K562 (cell line): Measurements from ENCODE around the gene CLDND2. TPM values are rescaled to one million over a fixed set of nuclear protein-coding genes. Genes with fewer than 3 reads are reported as not detected.
"Not testable (repeated sequence)": the region's sequence is repeated elsewhere in the genome, so short reads cannot be mapped to it uniquely, and the experiment has no call there.

Experiments used
- ATAC-seq: fragments of 200-7000 bp; cut with Tn5 transposase; 3 replicates; pipeline ENCODE4 v1.9.1; 2020; ENCODE audit warnings: moderate library complexity
- BruUV-seq: library from RNA; stranded (reverse); fragments of 400-500 nt; replicated peaks from 2 replicates; lab custom pipeline; 2021; lab: Mats Ljungman, UMichigan
- CTCF ChIA-PET: fragments of 300-600 bp; formaldehyde crosslinking; extraction: SDS; loops from one replicate; lab custom pipeline; 2021; ENCODE audit warnings: low intra/inter-chr PET ratio; lab: Yijun Ruan, JAX
- POLR2A ChIA-PET: fragments of 300-600, 350-650 bp; sonication (Branson Sonifier 250); formaldehyde crosslinking; extraction: SDS; loops from one replicate; lab custom pipeline; 2021; ENCODE audit warnings: antibody characterized with exemption, inconsistent platforms; lab: Yijun Ruan, JAX
- DNase-seq, 4 experiments: peaks; one replicate each; pipeline versions ENCODE4 v3.0.0 to v3.0.0-alpha.2; 2011 to 2018; ENCODE audit warnings: low spot score in 3 of 4, mixed read lengths in 3 of 4; ENCODE audit errors: extremely low read depth in 1 of 4
- FAIRE-seq: peaks from 2 replicates; lab custom pipeline; 2011; peaks lifted over from hg19 to GRCh38; lab: Jason Lieb, UNC
- H2AFZ ChIP-seq: 2 replicates; pipeline ENCODE4 v1.6.0; 2011; ENCODE audit warnings: low read depth, low read length, control low read depth, inconsistent platforms
- H3K27ac ChIP-seq: fragments of 200-600 bp; 3 replicates; pipeline ENCODE4 v1.8.0; 2011; ENCODE audit warnings: low read depth, mild to moderate bottlenecking, control low read depth, inconsistent platforms, low read length, moderate library complexity, mixed read lengths; ENCODE audit errors: extremely low read depth
- H3K27me3 ChIP-seq, 2 experiments: fragments of 300-600 bp in 1 of 2; 2 replicates in 1 of 2; 3 replicates in 1 of 2; pipeline versions ENCODE4 v1.6.0 to v1.8.0; 2011; ENCODE audit warnings: inconsistent platforms in 2 of 2, low read length in 2 of 2, mild to moderate bottlenecking in 1 of 2, mixed read lengths in 1 of 2, moderate library complexity in 1 of 2; ENCODE audit not compliant: control insufficient read depth in 2 of 2, insufficient read depth in 2 of 2
- H3K36me3 ChIP-seq: fragments of 300-600 bp; 3 replicates; pipeline ENCODE4 v1.8.0; 2011; ENCODE audit warnings: mild to moderate bottlenecking, low read length, inconsistent platforms; ENCODE audit not compliant: control insufficient read depth, insufficient read depth
- H3K4me1 ChIP-seq, 2 experiments: fragments of 200-600 bp in 1 of 2; replicated peaks in 1 of 2; 2 replicates in 1 of 2; 3 replicates in 1 of 2; pipeline versions ENCODE4 v1.5.1 to v1.8.0; 2011; ENCODE audit warnings: inconsistent platforms in 2 of 2, low read length in 2 of 2, mild to moderate bottlenecking in 1 of 2, mixed read lengths in 1 of 2, moderate library complexity in 1 of 2; ENCODE audit not compliant: control insufficient read depth in 2 of 2, insufficient read depth in 2 of 2
- H3K4me2 ChIP-seq: 2 replicates; pipeline ENCODE4 v1.6.1; 2011; ENCODE audit warnings: low read length, control low read depth, inconsistent platforms, mixed read lengths; ENCODE audit not compliant: insufficient read depth
- H3K4me3 ChIP-seq: fragments of 200-600 bp; sonication (generic), shearing (Covaris generic); 2 replicates; pipeline ENCODE4 v1.5.1; 2016; ENCODE audit warnings: control low read depth, inconsistent platforms
- H3K79me2 ChIP-seq: fragments of 200-600 bp; 3 replicates; pipeline ENCODE4 v1.8.0; 2011; ENCODE audit warnings: low read length, inconsistent platforms; ENCODE audit not compliant: control insufficient read depth, insufficient read depth
- H3K9ac ChIP-seq, 2 experiments: 2 replicates each; pipeline versions ENCODE4 v1.6.0 to v1.6.1; 2011; ENCODE audit warnings: low read depth in 2 of 2, low read length in 2 of 2, control low read depth in 1 of 2, inconsistent platforms in 1 of 2, mild to moderate bottlenecking in 1 of 2, mixed read lengths in 1 of 2; ENCODE audit not compliant: insufficient read depth in 1 of 2
- H3K9me1 ChIP-seq: one replicate; pipeline ENCODE4 v1.6.0; 2011; ENCODE audit warnings: inconsistent platforms, mild to moderate bottlenecking, low read length, moderate library complexity; ENCODE audit not compliant: control insufficient read depth, insufficient read depth
- H3K9me3 ChIP-seq: replicated peaks from 2 replicates; pipeline ENCODE4 v1.5.1; 2011; ENCODE audit warnings: low read depth, low read length, inconsistent platforms; ENCODE audit not compliant: control insufficient read depth, insufficient read depth
- H4K20me1 ChIP-seq: replicated peaks from 2 replicates; pipeline ENCODE4 v1.6.1; 2011; ENCODE audit warnings: low read length, inconsistent platforms, mixed read lengths; ENCODE audit not compliant: control insufficient read depth, insufficient read depth
- ARID1B ChIP-seq: fragments of 450-650 bp; IDR thresholded peaks from 2 replicates; pipeline ENCODE4 v1.6.1; 2016; ENCODE audit warnings: antibody characterized with exemption, mild to moderate bottlenecking, inconsistent platforms
- ATF1 ChIP-seq, 2 experiments: fragments of 450-650 bp in 1 of 2; IDR thresholded peaks; 2 replicates each; pipeline ENCODE4 v1.6.1; 2016; ENCODE audit warnings: missing compliant biosample characterization in 1 of 2, missing genetic modification characterization in 1 of 2
- CBFA2T3 ChIP-seq: fragments of 450-650 bp; IDR thresholded peaks from 2 replicates; pipeline ENCODE4 v1.6.1; 2017
- MEIS2 ChIP-seq: fragments of 450-650 bp; IDR thresholded peaks from 2 replicates; pipeline ENCODE4 v1.6.1; 2014; ENCODE audit warnings: mild to moderate bottlenecking; ENCODE audit not compliant: partially characterized antibody
- NCOR1 ChIP-seq: fragments of 450-650 bp; IDR thresholded peaks from 2 replicates; pipeline ENCODE4 v1.6.1; 2016; ENCODE audit warnings: mild to moderate bottlenecking, moderate library complexity
- SMAD4 ChIP-seq: fragments of 250-450 bp; sonication (Bioruptor Pico); conservative IDR thresholded peaks from 2 replicates; pipeline ENCODE4 v1.8.0; 2021; ENCODE audit warnings: inconsistent platforms, mild to moderate bottlenecking, moderate library complexity
- TAL1 ChIP-seq: fragments of 450-650 bp; IDR thresholded peaks from 2 replicates; pipeline ENCODE4 v1.6.1; 2016; ENCODE audit warnings: mild to moderate bottlenecking
- TCF3 ChIP-seq: sonication (generic); formaldehyde crosslinking; IDR thresholded peaks from 2 replicates; pipeline ENCODE4 v1.4.0; 2020; ENCODE audit warnings: mild to moderate bottlenecking, missing genetic modification reagents
- WGBS: fragments of 100-300 bp; shearing (Covaris generic); methylation state at CpG from one replicate; pipeline ENCODE4 v1.1.6; 2016; ENCODE audit warnings: low coverage, mixed read lengths; ENCODE audit not compliant: insufficient coverage; ENCODE audit errors: missing lambda C conversion rate; 5-methylcytosine and 5-hydroxymethylcytosine counted together
- in situ Hi-C: fragments of 300-500 bp; cut with MboI; formaldehyde crosslinking; loops from 4 replicates; pipeline ENCODE4 v1.15.0; 2018; ENCODE audit warnings: inconsistent platforms, mixed read lengths
- intact Hi-C: fragments of 100-400 bp; cut with micrococcal nuclease; formaldehyde crosslinking; loops from 2 replicates; pipeline ENCODE4 v1.14.2; 2022
- polyA plus RNA-seq, 8 experiments: library from polyadenylated mRNA; depleted of rRNA in 4 of 8; stranded (reverse) in 5 of 8; unstranded in 3 of 8; fragments of >200 nt; fragmentation: Nextera tagmentation in 2 of 8; fragmentation: Illumina TruSeq in 1 of 8; extraction: Ambion mirVana in 2 of 8; extraction: Trizol in 1 of 8; gene quantifications; 2 replicates each; pipeline versions ENCODE4 v1.2.1 to v1.2.3, GENCODE V29; 2011 to 2014; ENCODE audit warnings: inconsistent platforms in 1 of 8, missing spikeins in 1 of 8
- total RNA-seq, 7 experiments: library from RNA; depleted of rRNA in 6 of 7; stranded (reverse); fragments of >200 nt in 6 of 7; fragmentation: Illumina TruSeq in 2 of 7; extraction: Trizol in 2 of 7; gene quantifications; 2 replicates each; pipeline versions ENCODE4 v1.2.1 to v1.2.3, GENCODE V29; 2011 to 2021; ENCODE audit warnings: low replicate concordance in 1 of 7
- TF ChIP-seq, protein P1 (sequence below): fragments of 450-650 bp; IDR thresholded peaks from 2 replicates; pipeline ENCODE4 v1.6.1; 2016
- TF ChIP-seq, protein P2 (sequence below), 2 experiments: IDR thresholded peaks in 1 of 2; conservative IDR thresholded peaks in 1 of 2; 2 replicates each; pipeline ENCODE4 v1.6.1; 2016; ENCODE audit warnings: low read depth in 2 of 2, mild to moderate bottlenecking in 1 of 2, missing compliant biosample characterization in 1 of 2, missing genetic modification characterization in 1 of 2, moderate library complexity in 1 of 2

The CLDND2 gene
- total and polyA plus RNA-seq, 9 of the 15 experiments (the other 6 are each of a cell fraction or from before 2014, with no cell fraction given) = 0.45 to 4.0 (median 1.2) TPM; not detected in 3

DNA sequence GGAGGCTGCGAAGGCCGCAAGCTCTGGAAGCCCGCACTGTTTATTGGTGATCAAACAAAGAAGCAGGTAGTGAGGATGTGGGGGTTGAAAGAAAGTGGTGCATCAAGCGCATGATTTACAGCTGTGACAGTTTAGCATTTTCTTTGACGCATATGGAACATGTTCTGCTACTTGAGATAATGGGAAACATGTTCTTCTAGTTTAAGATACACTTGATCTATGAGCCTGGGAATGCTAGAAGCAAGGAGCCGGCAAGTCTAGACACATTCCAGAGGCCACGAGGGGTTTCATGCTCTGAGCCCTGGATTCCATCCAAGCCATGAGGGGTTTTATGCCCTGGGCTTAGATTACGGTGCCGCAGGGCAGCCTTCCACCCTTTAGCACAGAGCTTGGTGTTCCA, 28.6 kb upstream of the CLDND2 start:
- H3K27ac ChIP-seq = 0 out of 3 replicates have a peak overlapping the region, but pooled peaks have one; percentile 0
- ATAC-seq; FAIRE-seq; H2AFZ ChIP-seq; H3K9ac ChIP-seq; H3K27me3 ChIP-seq; H3K36me3 ChIP-seq; intact Hi-C loops; H3K4me3 ChIP-seq; H3K9me3 ChIP-seq; in situ Hi-C loops; H4K20me1 ChIP-seq; BruUV-seq; H3K9me1 ChIP-seq; H3K4me2 ChIP-seq; DNase-seq; TF ChIP-seq ATF1 (CRISPR knock-in tag; IDR thresholded peaks at IDR 0.05): not testable (repeated sequence)
- H3K79me2 ChIP-seq = peaks cover 18% of the 10 kb centered on the region; the same call in 2 of the 3 replicates
- ChIA-PET CTCF (interaction anchor here (1.2 kb wide), 1 partner anchor 118 kb away, joined by 4 read pairs; no protein-coding TSS in a partner anchor), POLR2A (interaction anchor here (2.9 kb wide), 1 partner anchor 11 kb away, joined by 14 read pairs; no protein-coding TSS in a partner anchor)
- H3K4me1 ChIP-seq = peaks cover 14 to 19% of the 10 kb centered on the region in 2 experiments; a peak in 4 of 5 replicates
- WGBS = 69% methylated on average over 9 of the region's 9 CpGs
- TF ChIP-seq, protein P1, sequence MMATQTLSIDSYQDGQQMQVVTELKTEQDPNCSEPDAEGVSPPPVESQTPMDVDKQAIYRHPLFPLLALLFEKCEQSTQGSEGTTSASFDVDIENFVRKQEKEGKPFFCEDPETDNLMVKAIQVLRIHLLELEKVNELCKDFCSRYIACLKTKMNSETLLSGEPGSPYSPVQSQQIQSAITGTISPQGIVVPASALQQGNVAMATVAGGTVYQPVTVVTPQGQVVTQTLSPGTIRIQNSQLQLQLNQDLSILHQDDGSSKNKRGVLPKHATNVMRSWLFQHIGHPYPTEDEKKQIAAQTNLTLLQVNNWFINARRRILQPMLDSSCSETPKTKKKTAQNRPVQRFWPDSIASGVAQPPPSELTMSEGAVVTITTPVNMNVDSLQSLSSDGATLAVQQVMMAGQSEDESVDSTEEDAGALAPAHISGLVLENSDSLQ = peak; percentile 84
- peak; percentile 63 for TF ChIP-seq TCF3 (CRISPR knock-in tag)
- TF ChIP-seq MEIS2 = peak; percentile 83
- TF ChIP-seq ARID1B = peak; percentile 30; the same call in 1 of the 2 replicates
- TF ChIP-seq TAL1 = 0 out of 2 replicates have a peak, but pooled peaks have one; percentile 21
- 0 out of 2 replicates have a peak, but pooled peaks have one; percentile 21 for TF ChIP-seq NCOR1
- TF ChIP-seq SMAD4 (CRISPR knock-in tag) = peak; percentile 77
- TF ChIP-seq, protein P2, sequence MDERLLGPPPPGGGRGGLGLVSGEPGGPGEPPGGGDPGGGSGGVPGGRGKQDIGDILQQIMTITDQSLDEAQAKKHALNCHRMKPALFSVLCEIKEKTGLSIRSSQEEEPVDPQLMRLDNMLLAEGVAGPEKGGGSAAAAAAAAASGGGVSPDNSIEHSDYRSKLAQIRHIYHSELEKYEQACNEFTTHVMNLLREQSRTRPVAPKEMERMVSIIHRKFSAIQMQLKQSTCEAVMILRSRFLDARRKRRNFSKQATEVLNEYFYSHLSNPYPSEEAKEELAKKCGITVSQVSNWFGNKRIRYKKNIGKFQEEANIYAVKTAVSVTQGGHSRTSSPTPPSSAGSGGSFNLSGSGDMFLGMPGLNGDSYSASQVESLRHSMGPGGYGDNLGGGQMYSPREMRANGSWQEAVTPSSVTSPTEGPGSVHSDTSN (CRISPR knock-in tag; IDR thresholded peaks at IDR 0.05; ENCODE audit: low read depth) = not testable (repeated sequence)
- TF ChIP-seq, protein P2 (tag; conservative IDR thresholded peaks at IDR 0.05; ENCODE audit: low read depth) = peak; percentile 75
- TF ChIP-seq ATF1 (tag; IDR thresholded peaks at IDR 0.05) = 0 out of 2 replicates have a peak, but pooled peaks have one; percentile 5
- peak; percentile 61 for TF ChIP-seq CBFA2T3
